ENCODE measurements around the gene SCUBE1.

The SCUBE1 gene

GRCh38 chr22:43252319-43252718, 90.9 kb downstream of the SCUBE1 start:
- no peak overlapping the region for H3K27ac ChIP-seq
- no peak for TF ChIP-seq CTCF (conservative IDR thresholded peaks at IDR 0.05)

- no peak overlapping the region for H3K27ac ChIP-seq
- no peak for TF ChIP-seq CTCF (conservative IDR thresholded peaks at IDR 0.05)
Measured at GRCh38 chr22:43249789-43250471, 93.2 kb downstream of the SCUBE1 start.

- H3K27ac ChIP-seq, result no peak overlapping the region
- TF ChIP-seq CTCF (conservative IDR thresholded peaks at IDR 0.05), result no peak
Measured at GRCh38 chr22:43247546-43248260, 95.5 kb downstream of the SCUBE1 start.

GRCh38 chr22:43246188-43246587, 97.0 kb downstream of the SCUBE1 start:
- H3K27ac ChIP-seq, result no peak overlapping the region
- TF ChIP-seq CTCF (conservative IDR thresholded peaks at IDR 0.05), result no peak

- no peak overlapping the region for H3K27ac ChIP-seq
- no peak for TF ChIP-seq CTCF (conservative IDR thresholded peaks at IDR 0.05)
Measured at GRCh38 chr22:43245717-43246116, 97.5 kb downstream of the SCUBE1 start.

- no peak for TF ChIP-seq CTCF (conservative IDR thresholded peaks at IDR 0.05)
- no peak overlapping the region for H3K27ac ChIP-seq
Measured at GRCh38 chr22:43244803-43245527, 98.2 kb downstream of the SCUBE1 start.

- H3K27ac ChIP-seq, result no peak overlapping the region
Measured at GRCh38 chr22:43244402-43244801, 98.8 kb downstream of the SCUBE1 start.

More at GRCh38 chr22:43244402-43244801, 98.8 kb downstream of the SCUBE1 start:
- TF ChIP-seq CTCF (conservative IDR thresholded peaks at IDR 0.05), result no peak
